Raji (cell line): Measurements from ENCODE around the gene IPCEF1.

Experiments
- POLR2A ChIP-seq: IDR thresholded peaks from 2 replicates; pipeline ENCODE4 v1.6.1; 2011; ENCODE audit warnings: low read depth, low read length, control low read depth; ENCODE audit not compliant: insufficient read depth

The IPCEF1 gene

GRCh38 chr6:154234019-154234772 lies 122.4 kb downstream of the IPCEF1 start:
- no peak for TF ChIP-seq POLR2A

GRCh38 chr6:154233383-154233782 lies 123.2 kb downstream of the IPCEF1 start:
- TF ChIP-seq POLR2A, result no peak

GRCh38 chr6:154232013-154232910 lies 124.3 kb downstream of the IPCEF1 start:
- TF ChIP-seq POLR2A, result no peak

- no peak for TF ChIP-seq POLR2A
Observed at GRCh38 chr6:154230910-154231595, 125.5 kb downstream of the IPCEF1 start.

GRCh38 chr6:154230393-154230792 lies 126.2 kb downstream of the IPCEF1 start:
- no peak for TF ChIP-seq POLR2A

GRCh38 chr6:154229786-154230185 lies 126.8 kb downstream of the IPCEF1 start:
- no peak for TF ChIP-seq POLR2A

GRCh38 chr6:154228521-154228905 lies 128.1 kb downstream of the IPCEF1 start:
- no peak for TF ChIP-seq POLR2A

GRCh38 chr6:154227862-154228520 lies 128.6 kb downstream of the IPCEF1 start:
- no peak for TF ChIP-seq POLR2A

- TF ChIP-seq POLR2A, result no peak
Observed at GRCh38 chr6:154226461-154226860, 130.1 kb downstream of the IPCEF1 start.

- no peak for TF ChIP-seq POLR2A
Observed at GRCh38 chr6:154223296-154223695, 133.3 kb downstream of the IPCEF1 start.

GRCh38 chr6:154222716-154223115 lies 133.9 kb downstream of the IPCEF1 start:
- no peak for TF ChIP-seq POLR2A

GRCh38 chr6:154219250-154219649 lies 137.4 kb downstream of the IPCEF1 start:
- no peak for TF ChIP-seq POLR2A

- TF ChIP-seq POLR2A, result no peak
Observed at GRCh38 chr6:154218787-154219186, 137.8 kb downstream of the IPCEF1 start.

GRCh38 chr6:154218301-154218700 lies 138.3 kb downstream of the IPCEF1 start:
- TF ChIP-seq POLR2A, result no peak

- no peak for TF ChIP-seq POLR2A
Observed at GRCh38 chr6:154213782-154214181, 142.8 kb downstream of the IPCEF1 start.
